B cell (primary cell): ENCODE results near the gene TSKU. TPM values are rescaled to one million over a fixed set of nuclear protein-coding genes. Genes with fewer than 3 reads are reported as not detected.

Experiments used
- ATAC-seq: fragments of 200-7000 bp; cut with Tn5 transposase; one replicate; pipeline ENCODE4 v1.10.0; 2021; ENCODE audit warnings: low read depth, mild to moderate bottlenecking, moderate number of reproducible peaks, moderate library complexity
- CTCF ChIA-PET: fragments of 350-600 bp; sonication (Branson Sonifier 250); formaldehyde crosslinking; loops from one replicate; lab custom pipeline; 2021; ENCODE audit warnings: antibody characterized with exemption, inconsistent platforms; lab: Charles Lee
- POLR2A ChIA-PET: fragments of 350-600 bp; sonication (Branson Sonifier 250); formaldehyde crosslinking; loops from one replicate; lab custom pipeline; 2021; ENCODE audit warnings: antibody characterized with exemption; lab: Charles Lee
- DNase-seq: peaks from one replicate; pipeline ENCODE4 v3.0.0; 2013
- H2AFZ ChIP-seq: 2 replicates; pipeline ENCODE4 v1.6.1; 2012; ENCODE audit warnings: mild to moderate bottlenecking, low read depth, low read length; ENCODE audit not compliant: insufficient read depth, poor library complexity, severe bottlenecking
- H3K27ac ChIP-seq, 2 donors: 1 replicate in 1 of 2; 2 replicates in 1 of 2; pipeline ENCODE4 v1.5.1; 2012 to 2013; ENCODE audit warnings: low read length in 2 of 2, mild to moderate bottlenecking in 2 of 2, moderate library complexity in 1 of 2
- H3K27me3 ChIP-seq, 4 experiments: fragments of 200-600 bp in 1 of 4; sonication (generic) in 1 of 4; replicated peaks in 1 of 4; 1 replicate in 2 of 4; 2 replicates in 2 of 4; pipeline versions ENCODE4 v1.6.1 to v1.7.0; 2013 to 2016; ENCODE audit warnings: low read length in 3 of 4, mild to moderate bottlenecking in 2 of 4, mixed read lengths in 1 of 4, moderate library complexity in 1 of 4; ENCODE audit not compliant: insufficient read depth in 4 of 4, control insufficient read depth in 3 of 4; ENCODE audit errors: control extremely low read depth in 1 of 4
- H3K36me3 ChIP-seq, 2 experiments: replicated peaks in 1 of 2; 1 replicate in 1 of 2; 2 replicates in 1 of 2; pipeline versions ENCODE4 v1.6.1 to v1.7.1; 2013; ENCODE audit warnings: low read length in 1 of 2; ENCODE audit not compliant: insufficient read depth in 2 of 2, control insufficient read depth in 1 of 2; ENCODE audit errors: control extremely low read depth in 1 of 2, extremely low read depth in 1 of 2
- H3K4me1 ChIP-seq, 2 donors: fragments of 200-600 bp in 1 of 2; sonication (generic) in 1 of 2; 1 replicate in 1 of 2; 2 replicates in 1 of 2; pipeline versions ENCODE4 v1.5.1 to v1.6.1; 2013 to 2017; ENCODE audit warnings: low read length in 2 of 2; ENCODE audit not compliant: control insufficient read depth in 2 of 2, insufficient read depth in 2 of 2
- H3K4me2 ChIP-seq: replicated peaks from 2 replicates; pipeline ENCODE3; 2012; ENCODE audit warnings: mild to moderate bottlenecking, low read depth, low read length; ENCODE audit not compliant: poor library complexity, severe bottlenecking
- H3K4me3 ChIP-seq, 5 experiments: fragments of 200-600 bp in 1 of 5; sonication (generic) in 1 of 5; 1 replicate in 3 of 5; 2 replicates in 2 of 5; pipeline versions ENCODE4 v1.5.1 to v1.7.0; 2011 to 2016; ENCODE audit warnings: low read length in 4 of 5, mild to moderate bottlenecking in 4 of 5, low read depth in 2 of 5, control low read depth in 1 of 5, moderate library complexity in 1 of 5; ENCODE audit not compliant: insufficient read depth in 1 of 5; ENCODE audit errors: control extremely low read depth in 1 of 5, extremely low read depth in 1 of 5
- H3K79me2 ChIP-seq: fragments of 200-600 bp; sonication (generic); one replicate; pipeline ENCODE4 v1.6.0; 2016; ENCODE audit warnings: low read length; ENCODE audit not compliant: control insufficient read depth, insufficient read depth
- H3K9ac ChIP-seq: fragments of 200-600 bp; sonication (generic); 2 replicates; pipeline ENCODE4 v1.6.1; 2017; ENCODE audit warnings: mild to moderate bottlenecking, low read length, moderate library complexity
- H3K9me3 ChIP-seq, 3 donors: one replicate each; pipeline versions ENCODE4 v1.6.1 to v1.7.1; 2013; ENCODE audit warnings: low read length in 2 of 3; ENCODE audit not compliant: control insufficient read depth in 2 of 3, insufficient read depth in 1 of 3; ENCODE audit errors: control extremely low read depth in 1 of 3
- H4K20me1 ChIP-seq: 2 replicates; pipeline ENCODE4 v1.6.0; 2012; ENCODE audit warnings: mild to moderate bottlenecking, low read length; ENCODE audit not compliant: insufficient read depth, control insufficient read depth, poor library complexity, severe bottlenecking
- H3K27ac Mint-ChIP-seq: one replicate; pipeline ENCODE4 v1.8.0; 2021; ENCODE audit warnings: mixed read lengths
- H3K27me3 Mint-ChIP-seq: one replicate; pipeline ENCODE4 v1.8.0; 2021; ENCODE audit warnings: mixed read lengths
- H3K4me1 Mint-ChIP-seq: one replicate; pipeline ENCODE4 v1.8.0; 2021; ENCODE audit warnings: mixed read lengths
- H3K4me3 Mint-ChIP-seq: one replicate; pipeline ENCODE4 v1.8.0; 2021; ENCODE audit warnings: mixed read lengths
- H3K9me3 Mint-ChIP-seq: one replicate; pipeline ENCODE4 v1.8.0; 2022; ENCODE audit warnings: mixed read lengths; ENCODE audit not compliant: insufficient read depth
- CTCF ChIP-seq: fragments of 200-600 bp; IDR thresholded peaks from one replicate; pipeline ENCODE4 v1.8.0; 2022; ENCODE audit warnings: antibody characterized with exemption, mild to moderate bottlenecking
- EZH2 ChIP-seq: IDR thresholded peaks from 2 replicates; pipeline ENCODE4 v1.6.1; 2012; ENCODE audit warnings: borderline replicate concordance, low read depth, mild to moderate bottlenecking, moderate library complexity, low read length; ENCODE audit not compliant: insufficient read depth, poor library complexity, severe bottlenecking
- whole genome bisulfite sequencing: methylation state at CpG from one replicate; pipeline ENCODE4 v1.1.5; 2013; ENCODE audit warnings: missing lambda C conversion rate; ENCODE audit not compliant: insufficient coverage; 5-methylcytosine and 5-hydroxymethylcytosine counted together
- intact Hi-C: fragments of 100-400 bp; cut with micrococcal nuclease; formaldehyde crosslinking; loops from one replicate; pipeline ENCODE4 v1.10.0; 2022
- polyA plus RNA-seq: library from polyadenylated mRNA; depleted of rRNA; stranded (reverse); fragments of >200 nt; gene quantifications from 2 replicates; pipeline ENCODE4 v1.2.3, GENCODE V29; 2012
- total RNA-seq, 2 donors: library from RNA; stranded (reverse); fragments of 120-200 nt in 1 of 2; gene quantifications; 1 replicate in 1 of 2; 2 replicates in 1 of 2; pipeline versions ENCODE4 v1.2.3 to v1.2.4, GENCODE V29; 2013 to 2022

TSKU gene
- total and polyA plus RNA-seq, 2 donors (not counting 1 experiment from before 2014, with no cell fraction given) = not detected

DNA sequence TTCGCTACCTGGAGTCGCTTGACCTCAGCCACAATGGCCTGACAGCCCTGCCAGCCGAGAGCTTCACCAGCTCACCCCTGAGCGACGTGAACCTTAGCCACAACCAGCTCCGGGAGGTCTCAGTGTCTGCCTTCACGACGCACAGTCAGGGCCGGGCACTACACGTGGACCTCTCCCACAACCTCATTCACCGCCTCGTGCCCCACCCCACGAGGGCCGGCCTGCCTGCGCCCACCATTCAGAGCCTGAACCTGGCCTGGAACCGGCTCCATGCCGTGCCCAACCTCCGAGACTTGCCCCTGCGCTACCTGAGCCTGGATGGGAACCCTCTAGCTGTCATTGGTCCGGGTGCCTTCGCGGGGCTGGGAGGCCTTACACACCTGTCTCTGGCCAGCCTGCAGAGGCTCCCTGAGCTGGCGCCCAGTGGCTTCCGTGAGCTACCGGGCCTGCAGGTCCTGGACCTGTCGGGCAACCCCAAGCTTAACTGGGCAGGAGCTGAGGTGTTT is 12.8 kb downstream of the TSKU start:
- peaks cover 0 to 7% (median 0%) of the 10 kb centered on the region in 4 experiments for H3K27me3 ChIP-seq
- Mint-ChIP-seq H3K4me1 (peaks cover 11% of the 10 kb centered on the region), H3K4me3 (no peak overlapping the region), H3K27ac (no peak overlapping the region), H3K9me3 (no peaks in the 10 kb centered on the region), H3K27me3 (peaks cover 4% of the 10 kb centered on the region)
- no peak for ATAC-seq
- intact Hi-C loops = no loop called here
- TF ChIP-seq CTCF = no peak
- no peak for TF ChIP-seq EZH2
- no peaks in the 10 kb centered on the region for H3K79me2 ChIP-seq
- no peaks in the 10 kb centered on the region for H4K20me1 ChIP-seq
- ChIA-PET CTCF (no interaction called here), POLR2A (no interaction called here)
- 94% methylated on average over 26 of the region's 26 CpGs for WGBS
- peaks cover 5 to 10% of the 10 kb centered on the region in 2 donors for H3K4me1 ChIP-seq
- H3K4me3 ChIP-seq = no peak overlapping the region
- no peaks in the 10 kb centered on the region for H3K9me3 ChIP-seq
- H2AFZ ChIP-seq = no peak overlapping the region
- H3K4me2 ChIP-seq = no peak overlapping the region
- no peak overlapping the region for H3K27ac ChIP-seq
- H3K9ac ChIP-seq = no peak overlapping the region
- DNase-seq = no peak
- no peaks in the 10 kb centered on the region for H3K36me3 ChIP-seq

GRCh38 chr11:76796511-76797198 is 13.5 kb downstream of the TSKU start:
- no peak for ATAC-seq
- Histone ChIP-seq H3K4me3 (no peak overlapping the region), H3K9ac (no peak overlapping the region), H4K20me1 (no peaks in the 10 kb centered on the region), H3K79me2 (no peaks in the 10 kb centered on the region), H3K9me3 (no peaks in the 10 kb centered on the region), H2AFZ (no peak overlapping the region), H3K4me1 (peaks cover 5 to 10% of the 10 kb centered on the region in 2 donors), H3K36me3 (no peaks in the 10 kb centered on the region), H3K27me3 (peaks cover 0 to 12% (median 1%) of the 10 kb centered on the region in 4 experiments), H3K27ac (no peak overlapping the region), H3K4me2 (no peak overlapping the region)
- 98% methylated on average over 19 of the region's 20 CpGs for WGBS
- H3K27ac Mint-ChIP-seq = no peak overlapping the region
- no peaks in the 10 kb centered on the region for H3K9me3 Mint-ChIP-seq
- no peak overlapping the region for H3K4me3 Mint-ChIP-seq
- CTCF ChIA-PET = no interaction called here
- no peak for TF ChIP-seq EZH2
- POLR2A ChIA-PET = no interaction called here
- H3K27me3 Mint-ChIP-seq = peaks cover 4% of the 10 kb centered on the region
- intact Hi-C loops = no loop called here
- H3K4me1 Mint-ChIP-seq = peaks cover 11% of the 10 kb centered on the region
- no peak for DNase-seq
